ENCODE data around the gene HOMER2.
"Not testable (repeated sequence)": the region's sequence is repeated elsewhere in the genome, so short reads cannot be mapped to it uniquely, and the experiment has no call there.

Gene HOMER2

GRCh38 chr15:82952158-82953081 is at the start of gene HOMER2:
HOMER2 (minus strand) TSS chr15:82952720; CDS start chr15:82952535, 185 bp downstream.
- DNase-seq: no peak

GRCh38 chr15:83000672-83001031 is 48.1 kb upstream of the HOMER2 start:
- DNase-seq: not testable (repeated sequence)

GRCh38 chr15:82999905-83000671 is 47.6 kb upstream of the HOMER2 start:
- DNase-seq: peak; percentile 22

- DNase-seq: no peak
These were observed 46.9 kb upstream of the HOMER2 start for GRCh38 chr15:82999426-82999825.

GRCh38 chr15:82995938-82996337 is 43.4 kb upstream of the HOMER2 start:
- DNase-seq: no peak

- DNase-seq: no peak
These were observed 42.6 kb upstream of the HOMER2 start for GRCh38 chr15:82995076-82995475.

GRCh38 chr15:82993144-82993543 is 40.6 kb upstream of the HOMER2 start:
- no peak for DNase-seq

GRCh38 chr15:82992436-82992998 is 40.0 kb upstream of the HOMER2 start:
- no peak for DNase-seq

GRCh38 chr15:82986442-82986780 is 33.9 kb upstream of the HOMER2 start:
- DNase-seq: no peak

GRCh38 chr15:82985688-82986441 is 33.3 kb upstream of the HOMER2 start, which contains the start of gene RAMAC:
RAMAC (plus strand) TSS chr15:82986210; CDS start chr15:82989019, 2,809 bp downstream.
- DNase-seq: peak; percentile 71

GRCh38 chr15:82980981-82981380 is 28.5 kb upstream of the HOMER2 start:
- no peak for DNase-seq

- DNase-seq: no peak
These were observed 27.2 kb upstream of the HOMER2 start for GRCh38 chr15:82979726-82980125.

- DNase-seq: no peak
These were observed 25.9 kb upstream of the HOMER2 start for GRCh38 chr15:82978438-82978837.

GRCh38 chr15:82977076-82977475 is 24.6 kb upstream of the HOMER2 start:
- no peak for DNase-seq

- DNase-seq: no peak
These were observed 20.5 kb upstream of the HOMER2 start for GRCh38 chr15:82972990-82973389.

- DNase-seq: no peak
These were observed 18.9 kb upstream of the HOMER2 start for GRCh38 chr15:82971218-82971984.

- no peak for DNase-seq
These were observed 18.2 kb upstream of the HOMER2 start for GRCh38 chr15:82970696-82971095.

GRCh38 chr15:82970078-82970686 is 17.7 kb upstream of the HOMER2 start:
- DNase-seq: no peak

- DNase-seq: no peak
These were observed 16.8 kb upstream of the HOMER2 start for GRCh38 chr15:82969353-82969752.

GRCh38 chr15:82968066-82968465 is 15.5 kb upstream of the HOMER2 start:
- no peak for DNase-seq

- no peak for DNase-seq
These were observed 14.2 kb upstream of the HOMER2 start for GRCh38 chr15:82966671-82967071.

- DNase-seq: no peak
These were observed 12.4 kb upstream of the HOMER2 start for GRCh38 chr15:82964890-82965289.
